Cardiac muscle cell (in vitro differentiated cells and primary cell): ENCODE data around the gene ACOT9. TPM values are rescaled to one million over a fixed set of nuclear protein-coding genes. Genes with fewer than 3 reads are reported as not detected.

Source experiments
- DNase-seq, 2 donors: peaks; one replicate each; pipeline versions ENCODE4 v3.0.0 to v3.0.0-alpha.2; 2010 to 2017; ENCODE audit warnings: low read depth in 1 of 2, low spot score in 1 of 2
- H3K27ac ChIP-seq: fragments of 200-600 bp; sonication (generic); 2 replicates; pipeline ENCODE4 v1.5.1; 2016
- H3K27me3 ChIP-seq: fragments of 200-600 bp; sonication (generic); 2 replicates; pipeline ENCODE4 v1.6.0; 2016; ENCODE audit warnings: control low read depth
- H3K36me3 ChIP-seq: fragments of 200-600 bp; sonication (generic); 2 replicates; pipeline ENCODE4 v1.5.1; 2016; ENCODE audit warnings: control low read depth
- H3K4me1 ChIP-seq: fragments of 200-600 bp; sonication (generic); 2 replicates; pipeline ENCODE4 v1.8.1; 2017; ENCODE audit warnings: low read depth, mild to moderate bottlenecking, mixed run types
- H3K4me3 ChIP-seq: fragments of 200-600 bp; sonication (generic); 2 replicates; pipeline ENCODE4 v1.5.1; 2016; ENCODE audit warnings: mild to moderate bottlenecking
- H3K9me3 ChIP-seq: fragments of 200-600 bp; sonication (generic); 2 replicates; pipeline ENCODE4 v1.5.1; 2017; ENCODE audit warnings: low read depth, mild to moderate bottlenecking, control low read depth
- CTCF ChIP-seq: IDR thresholded peaks from 2 replicates; pipeline ENCODE4 v1.5.1; 2012; ENCODE audit warnings: low read depth, mild to moderate bottlenecking, low read length
- polyA plus RNA-seq: library from polyadenylated mRNA; unstranded; fragments of >200 nt; fragmentation: Nextera tagmentation; extraction: Ambion mirVana; gene quantifications from 2 replicates; pipeline ENCODE4 v1.2.1, GENCODE V29; 2016
- total RNA-seq: library from RNA; depleted of rRNA; stranded (reverse); fragments of >200 nt; gene quantifications from 2 replicates; pipeline ENCODE4 v1.2.3, GENCODE V29; 2016

ACOT9 gene
- total and polyA plus RNA-seq, 2 experiments from 2014 or later: 22.2 to 31.1 TPM

- Histone ChIP-seq H3K4me3 (no peak overlapping the region), H3K27me3 (no peaks in the 10 kb centered on the region), H3K4me1 (peaks cover 8% of the 10 kb centered on the region), H3K9me3 (no peaks in the 10 kb centered on the region), H3K27ac (no peak overlapping the region), H3K36me3 (peaks cover 48% of the 10 kb centered on the region)
- TF ChIP-seq CTCF: no peak
- DNase-seq: peak in 1 of 2 donors; percentile 51
These were observed 70.0 kb downstream of the ACOT9 start for GRCh38 chrX:23673108-23673507.

- DNase-seq: peak in 1 of 2 donors; percentile 15
- Histone ChIP-seq H3K27ac (peak overlapping the region; percentile 32), H3K27me3 (no peaks in the 10 kb centered on the region), H3K4me1 (peaks cover 13% of the 10 kb centered on the region), H3K36me3 (peaks cover 32% of the 10 kb centered on the region), H3K9me3 (no peaks in the 10 kb centered on the region), H3K4me3 (no peak overlapping the region)
- TF ChIP-seq CTCF: no peak
These were observed 72.5 kb downstream of the ACOT9 start for GRCh38 chrX:23670528-23670927.

GRCh38 chrX:23668335-23668734, 74.7 kb downstream of the ACOT9 start:
- peaks cover 13% of the 10 kb centered on the region for H3K4me1 ChIP-seq
- no peak overlapping the region for H3K27ac ChIP-seq
- no peaks in the 10 kb centered on the region for H3K27me3 ChIP-seq
- no peak for DNase-seq
- no peak for TF ChIP-seq CTCF
- H3K9me3 ChIP-seq: no peaks in the 10 kb centered on the region
- H3K36me3 ChIP-seq: peaks cover 20% of the 10 kb centered on the region
- H3K4me3 ChIP-seq: peak overlapping the region; percentile 51

- peak; percentile 93 to 95 for DNase-seq
- Histone ChIP-seq H3K27ac (peak within 1 kb of the TSS; percentile 75), H3K27me3 (no peaks in the 10 kb centered on the region), H3K4me1 (peaks cover 13% of the 10 kb centered on the region), H3K36me3 (peaks cover 13% of the 10 kb centered on the region), H3K9me3 (no peaks in the 10 kb centered on the region), H3K4me3 (peak within 1 kb of the TSS; percentile 51)
- no peak for TF ChIP-seq CTCF
These were observed 75.6 kb downstream of the ACOT9 start, which contains the start of gene PRDX4 for GRCh38 chrX:23667239-23668177. TSS of gene PRDX4 (plus strand) at chrX:23667493. CDS start at chrX:23667571, 78 bp downstream.

GRCh38 chrX:23666282-23666681, 76.8 kb downstream of the ACOT9 start:
- Histone ChIP-seq H3K27ac (no peak overlapping the region), H3K27me3 (no peaks in the 10 kb centered on the region), H3K9me3 (no peaks in the 10 kb centered on the region), H3K4me1 (peaks cover 13% of the 10 kb centered on the region), H3K36me3 (peaks cover under 1% of the 10 kb centered on the region), H3K4me3 (no peak overlapping the region)
- DNase-seq: no peak
- no peak for TF ChIP-seq CTCF
